Endothelial cell of umbilical vein (primary cell): ENCODE measurements around the gene PUM2. TPM values are rescaled to one million over a fixed set of nuclear protein-coding genes. Genes with fewer than 3 reads are reported as not detected.

Experiments
- BruUV-seq: library from RNA; stranded (reverse); fragments of 400-500 nt; replicated peaks from 2 replicates; lab custom pipeline; 2021; lab: Mats Ljungman, UMichigan
- CTCF ChIA-PET: fragments of 300-600, 350-600 bp; sonication (Branson Sonifier 250); formaldehyde crosslinking; loops from one replicate; lab custom pipeline; 2021; ENCODE audit warnings: antibody characterized with exemption, inconsistent platforms; lab: Charles Lee
- POLR2A ChIA-PET: fragments of 300-600, 350-600 bp; sonication (Branson Sonifier 250); formaldehyde crosslinking; loops from one replicate; lab custom pipeline; 2021; ENCODE audit warnings: antibody characterized with exemption, inconsistent platforms; lab: Charles Lee
- DNase-seq: peaks from one replicate; pipeline ENCODE4 v3.0.0-alpha.2; 2011; ENCODE audit warnings: low read depth, low spot score
- FAIRE-seq: peaks from 2 replicates; lab custom pipeline; 2011; peaks lifted over from hg19 to GRCh38; lab: Jason Lieb, UNC
- H2AFZ ChIP-seq: 2 replicates; pipeline ENCODE4 v1.6.0; 2012; ENCODE audit warnings: low read depth, low read length, control low read depth, inconsistent platforms
- H3K27ac ChIP-seq: 2 replicates; pipeline ENCODE4 v1.5.1; 2011; ENCODE audit warnings: low read depth, mild to moderate bottlenecking, control low read depth, low read length, moderate library complexity; ENCODE audit not compliant: insufficient read depth
- H3K27me3 ChIP-seq, 2 experiments: 2 replicates each; pipeline versions ENCODE4 v1.6.0 to v1.6.1; 2011; ENCODE audit warnings: low read length in 2 of 2, mixed read lengths in 1 of 2; ENCODE audit not compliant: control insufficient read depth in 2 of 2, insufficient read depth in 2 of 2
- H3K36me3 ChIP-seq, 2 experiments: 2 replicates in 1 of 2; 3 replicates in 1 of 2; pipeline ENCODE4 v1.5.1; 2011; ENCODE audit warnings: low read length in 2 of 2, mild to moderate bottlenecking in 1 of 2, moderate library complexity in 1 of 2; ENCODE audit not compliant: control insufficient read depth in 2 of 2, insufficient read depth in 2 of 2; ENCODE audit errors: extremely low read depth in 1 of 2
- H3K4me1 ChIP-seq: 3 replicates; pipeline ENCODE4 v1.5.1; 2011; ENCODE audit warnings: mild to moderate bottlenecking, low read length; ENCODE audit not compliant: control insufficient read depth, insufficient read depth; ENCODE audit errors: extremely low read depth
- H3K4me2 ChIP-seq: 2 replicates; pipeline ENCODE4 v1.6.1; 2011; ENCODE audit warnings: low read length, control low read depth, mixed read lengths; ENCODE audit not compliant: insufficient read depth
- H3K4me3 ChIP-seq, 3 experiments: fragments of 200-600 bp in 1 of 3; sonication (generic), shearing (Covaris generic) in 1 of 3; replicated peaks in 1 of 3; 2 replicates each; pipeline ENCODE4 v1.5.1; 2011 to 2016; ENCODE audit warnings: control low read depth in 3 of 3, low read length in 3 of 3, mild to moderate bottlenecking in 2 of 3, inconsistent platforms in 1 of 3, low read depth in 1 of 3, moderate library complexity in 1 of 3; ENCODE audit not compliant: insufficient read depth in 1 of 3
- H3K79me2 ChIP-seq: 2 replicates; pipeline ENCODE4 v1.6.0; 2012; ENCODE audit warnings: low read length, inconsistent platforms; ENCODE audit not compliant: control insufficient read depth, insufficient read depth
- H3K9ac ChIP-seq: replicated peaks from 2 replicates; pipeline ENCODE3; 2011; ENCODE audit warnings: low read length, control low read depth; ENCODE audit not compliant: insufficient read depth; ENCODE audit errors: extremely low read depth
- H3K9me1 ChIP-seq: replicated peaks from 3 replicates; pipeline ENCODE4 v1.6.0; 2011; ENCODE audit warnings: mild to moderate bottlenecking, low read length; ENCODE audit not compliant: control insufficient read depth, insufficient read depth; ENCODE audit errors: extremely low read depth
- H3K9me3 ChIP-seq: replicated peaks from 2 replicates; pipeline ENCODE4 v1.5.1; 2012; ENCODE audit warnings: low read length, inconsistent platforms; ENCODE audit not compliant: control insufficient read depth, insufficient read depth
- H4K20me1 ChIP-seq: replicated peaks from 2 replicates; pipeline ENCODE3; 2011; ENCODE audit warnings: mild to moderate bottlenecking, low read length; ENCODE audit not compliant: control insufficient read depth, insufficient read depth; ENCODE audit errors: extremely low read depth
- CTCF ChIP-seq, 2 donors: IDR thresholded peaks; 1 replicate in 1 of 2; 2 replicates in 1 of 2; pipeline ENCODE4 v1.5.1; 2011; ENCODE audit warnings: low read length in 2 of 2, mild to moderate bottlenecking in 2 of 2, moderate library complexity in 2 of 2, control low read depth in 1 of 2, inconsistent platforms in 1 of 2, low read depth in 1 of 2; ENCODE audit not compliant: insufficient read depth in 1 of 2; ENCODE audit errors: extremely low read depth in 1 of 2
- EZH2 ChIP-seq: IDR thresholded peaks from 2 replicates; pipeline ENCODE4 v1.6.1; 2012; ENCODE audit warnings: borderline replicate concordance, low read depth, mild to moderate bottlenecking, moderate library complexity, low read length, inconsistent platforms; ENCODE audit not compliant: severe bottlenecking
- FOS ChIP-seq: IDR thresholded peaks from 2 replicates; pipeline ENCODE4 v1.6.1; 2011; ENCODE audit warnings: mild to moderate bottlenecking, low read length, moderate library complexity, borderline replicate concordance; ENCODE audit not compliant: insufficient read depth
- GATA2 ChIP-seq: IDR thresholded peaks from 2 replicates; pipeline ENCODE4 v1.7.0; 2011; ENCODE audit warnings: low read depth, mild to moderate bottlenecking, moderate library complexity, mixed read lengths, low read length; ENCODE audit not compliant: insufficient read length, insufficient read depth
- JUN ChIP-seq: IDR thresholded peaks from 2 replicates; pipeline ENCODE4 v1.6.1; 2011; ENCODE audit warnings: borderline replicate concordance, low read depth; ENCODE audit not compliant: insufficient read length, insufficient read depth
- MAX ChIP-seq: IDR thresholded peaks from 2 replicates; pipeline ENCODE4 v1.6.1; 2011; ENCODE audit not compliant: insufficient read depth, insufficient read length
- MYC ChIP-seq: IDR thresholded peaks from one replicate; pipeline ENCODE4 v1.6.1; 2011; ENCODE audit warnings: mild to moderate bottlenecking, low read depth, low read length
- POLR2A ChIP-seq: IDR thresholded peaks from 2 replicates; pipeline ENCODE4 v1.6.1; 2012; ENCODE audit warnings: low read depth, mild to moderate bottlenecking, control low read depth, low read length
- POLR2AphosphoS5 ChIP-seq: IDR thresholded peaks from 2 replicates; pipeline ENCODE4 v1.6.1; 2012; ENCODE audit warnings: low read depth, mild to moderate bottlenecking, control low read depth, low read length, moderate library complexity; ENCODE audit not compliant: insufficient read depth
- dilution Hi-C: fragments of 300-500 bp; cut with MboI; formaldehyde crosslinking; loops from one replicate; pipeline ENCODE4 v1.15.0; 2019; ENCODE audit warnings: low sequenced_read_pairs; ENCODE audit not compliant: extremely low pct_ligation_motif_present
- intact Hi-C: fragments of 100-400 bp; cut with micrococcal nuclease; formaldehyde crosslinking; loops from one replicate; pipeline ENCODE4 v1.10.0; 2022
- polyA plus RNA-seq, 4 experiments: library from polyadenylated mRNA; depleted of rRNA in 3 of 4; stranded (reverse) in 3 of 4; unstranded in 1 of 4; fragments of >200 nt; gene quantifications; 2 replicates each; pipeline versions ENCODE4 v1.2.1 to v1.2.3, GENCODE V29; 2011 to 2012; ENCODE audit warnings: missing spikeins in 1 of 4
- total RNA-seq: library from RNA; stranded (reverse); gene quantifications from 2 replicates; pipeline ENCODE4 v1.2.3, GENCODE V29; 2021

Gene PUM2
- total and polyA plus RNA-seq, 2 donors (not counting 3 experiments of a cell fraction or from before 2014, with no cell fraction given) = 32.9 to 83.7 TPM

GRCh38 chr2:20361893-20362292 is 11.2 kb upstream of the PUM2 start:
- peaks cover 5 to 10% of the 10 kb centered on the region in 2 experiments for H3K27me3 ChIP-seq
- no peak overlapping the region for H3K4me2 ChIP-seq
- POLR2A ChIA-PET = no interaction called here
- intact Hi-C loops = no loop called here
- CTCF ChIA-PET = no interaction called here
- no peaks in the 10 kb centered on the region for H3K9me1 ChIP-seq
- dilution Hi-C loops = no loop called here
- peak overlapping the region; percentile 16 for H2AFZ ChIP-seq
- no peak overlapping the region for H3K27ac ChIP-seq
- H3K9ac ChIP-seq = no peak overlapping the region
- H3K9me3 ChIP-seq = no peaks in the 10 kb centered on the region
- BruUV-seq = no TSS peak
- no peaks in the 10 kb centered on the region for H4K20me1 ChIP-seq
- H3K36me3 ChIP-seq = no peaks in the 10 kb centered on the region
- no peaks in the 10 kb centered on the region for H3K79me2 ChIP-seq
- H3K4me3 ChIP-seq = no peak overlapping the region
- TF ChIP-seq FOS (peak; percentile 35), EZH2 (no peak), GATA2 (no peak), JUN (no peak), POLR2A (no peak), CTCF (IDR thresholded peaks at IDR 0.05; ENCODE audit: extremely low read depth in 1 of 2, insufficient read depth in 1 of 2, low read depth in 1 of 2, low read length in 2 of 2) (no peak), MYC (no peak), MAX (no peak), POLR2AphosphoS5 (no peak)
- FAIRE-seq (peak; percentile 66), DNase-seq (peak; percentile 41)
- no peaks in the 10 kb centered on the region for H3K4me1 ChIP-seq
